ENCODE data around the gene LDHA. TPM values are rescaled to one million over a fixed set of nuclear protein-coding genes. Genes with fewer than 3 reads are reported as not detected.

Gene LDHA
- total and polyA plus RNA-seq, 2 of the 13 experiments (the other 11 are each of a cell fraction or from before 2014, with no cell fraction given), result 805 to 1,547 TPM

DNA sequence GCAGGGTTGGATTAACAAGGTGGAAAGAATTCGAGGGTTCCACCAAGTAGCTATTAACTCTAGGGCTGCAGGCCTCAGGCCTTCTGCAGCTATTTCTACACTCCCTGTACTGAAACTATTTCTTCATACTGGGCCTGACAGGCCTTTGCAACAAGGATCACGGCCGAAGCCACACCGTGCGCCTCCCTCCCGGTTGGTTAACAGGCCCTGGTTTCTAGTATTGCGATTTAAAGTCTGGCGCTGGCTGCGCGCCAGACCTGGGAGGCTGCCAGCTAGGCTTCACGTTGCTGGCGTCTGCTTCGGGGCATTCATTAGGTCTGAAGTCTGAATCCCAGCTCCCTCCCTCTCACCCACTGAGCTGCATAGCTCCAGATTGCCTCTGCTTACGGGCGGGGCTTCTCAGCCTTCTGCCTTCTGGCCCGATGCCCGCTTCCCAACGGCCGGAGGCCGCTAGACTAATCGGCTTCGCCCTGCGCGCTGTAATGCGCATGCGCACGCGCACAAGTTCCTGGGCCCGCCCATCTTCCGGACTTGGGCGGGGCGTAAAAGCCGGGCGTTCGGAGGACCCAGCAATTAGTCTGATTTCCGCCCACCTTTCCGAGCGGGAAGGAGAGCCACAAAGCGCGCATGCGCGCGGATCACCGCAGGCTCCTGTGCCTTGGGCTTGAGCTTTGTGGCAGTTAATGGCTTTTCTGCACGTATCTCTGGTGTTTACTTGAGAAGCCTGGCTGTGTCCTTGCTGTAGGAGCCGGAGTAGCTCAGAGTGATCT lies 1.6 kb downstream of the LDHA start (continued):
- TF ChIP-seq, protein P1, sequence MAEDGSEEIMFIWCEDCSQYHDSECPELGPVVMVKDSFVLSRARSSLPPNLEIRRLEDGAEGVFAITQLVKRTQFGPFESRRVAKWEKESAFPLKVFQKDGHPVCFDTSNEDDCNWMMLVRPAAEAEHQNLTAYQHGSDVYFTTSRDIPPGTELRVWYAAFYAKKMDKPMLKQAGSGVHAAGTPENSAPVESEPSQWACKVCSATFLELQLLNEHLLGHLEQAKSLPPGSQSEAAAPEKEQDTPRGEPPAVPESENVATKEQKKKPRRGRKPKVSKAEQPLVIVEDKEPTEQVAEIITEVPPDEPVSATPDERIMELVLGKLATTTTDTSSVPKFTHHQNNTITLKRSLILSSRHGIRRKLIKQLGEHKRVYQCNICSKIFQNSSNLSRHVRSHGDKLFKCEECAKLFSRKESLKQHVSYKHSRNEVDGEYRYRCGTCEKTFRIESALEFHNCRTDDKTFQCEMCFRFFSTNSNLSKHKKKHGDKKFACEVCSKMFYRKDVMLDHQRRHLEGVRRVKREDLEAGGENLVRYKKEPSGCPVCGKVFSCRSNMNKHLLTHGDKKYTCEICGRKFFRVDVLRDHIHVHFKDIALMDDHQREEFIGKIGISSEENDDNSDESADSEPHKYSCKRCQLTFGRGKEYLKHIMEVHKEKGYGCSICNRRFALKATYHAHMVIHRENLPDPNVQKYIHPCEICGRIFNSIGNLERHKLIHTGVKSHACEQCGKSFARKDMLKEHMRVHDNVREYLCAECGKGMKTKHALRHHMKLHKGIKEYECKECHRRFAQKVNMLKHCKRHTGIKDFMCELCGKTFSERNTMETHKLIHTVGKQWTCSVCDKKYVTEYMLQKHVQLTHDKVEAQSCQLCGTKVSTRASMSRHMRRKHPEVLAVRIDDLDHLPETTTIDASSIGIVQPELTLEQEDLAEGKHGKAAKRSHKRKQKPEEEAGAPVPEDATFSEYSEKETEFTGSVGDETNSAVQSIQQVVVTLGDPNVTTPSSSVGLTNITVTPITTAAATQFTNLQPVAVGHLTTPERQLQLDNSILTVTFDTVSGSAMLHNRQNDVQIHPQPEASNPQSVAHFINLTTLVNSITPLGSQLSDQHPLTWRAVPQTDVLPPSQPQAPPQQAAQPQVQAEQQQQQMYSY (CRISPR knock-in tag; IDR thresholded peaks at IDR 0.05), result peak; percentile 56; the same call in 1 of the 2 replicates
- TF ChIP-seq ZZZ3 (CRISPR knock-in tag; IDR thresholded peaks at IDR 0.05; ENCODE audit: borderline replicate concordance) (0 out of 2 replicates have a peak, but pooled peaks have one; percentile 48), JDP2 (CRISPR knock-in tag; IDR thresholded peaks at IDR 0.05; ENCODE audit: borderline replicate concordance) (no peak), CEBPG (CRISPR knock-in tag; IDR thresholded peaks at IDR 0.05) (peak; percentile 6; the same call in 1 of the 2 replicates), ZNF570 (CRISPR knock-in tag; IDR thresholded peaks at IDR 0.05; ENCODE audit: borderline replicate concordance) (0 out of 2 replicates have a peak, but pooled peaks have one; percentile 25), RBFOX2 (IDR thresholded peaks at IDR 0.05; ENCODE audit: low read depth, low read length) (peak; percentile 97), ZKSCAN1 (IDR thresholded peaks at IDR 0.05; ENCODE audit: low read length) (no peak), ZNF546 (CRISPR knock-in tag; conservative IDR thresholded peaks at IDR 0.05) (no peak), TOPORS (CRISPR knock-in tag; IDR thresholded peaks at IDR 0.05) (peak; percentile 72), AGO2 (optimal IDR thresholded peaks at IDR 0.05; ENCODE audit: low read depth, low read length) (peak; percentile 95), ZNF780A (CRISPR knock-in tag; IDR thresholded peaks at IDR 0.05) (no peak; the same call in 1 of the 2 replicates), NR2C2 (CRISPR knock-in tag; IDR thresholded peaks at IDR 0.05; ENCODE audit: borderline replicate concordance) (peak; percentile 61; the same call in 1 of the 2 replicates), ZFY (CRISPR knock-in tag; IDR thresholded peaks at IDR 0.05) (peak; percentile 79), ZNF180 (CRISPR knock-in tag; IDR thresholded peaks at IDR 0.05; ENCODE audit: borderline replicate concordance, low read depth) (no peak), ZNF776 (CRISPR knock-in tag; IDR thresholded peaks at IDR 0.05) (peak; percentile 45; the same call in 1 of the 2 replicates), ZNF160 (CRISPR knock-in tag; IDR thresholded peaks at IDR 0.05) (peak; percentile 86; the same call in 1 of the 2 replicates), ZNF703 (CRISPR knock-in tag; IDR thresholded peaks at IDR 0.05; ENCODE audit: borderline replicate concordance) (0 out of 2 replicates have a peak, but pooled peaks have one; percentile 39), MLLT10 (CRISPR knock-in tag; IDR thresholded peaks at IDR 0.05) (0 out of 2 replicates have a peak, but pooled peaks have one; percentile 73), ZNF737 (CRISPR knock-in tag; IDR thresholded peaks at IDR 0.05; ENCODE audit: borderline replicate concordance) (no peak), MEF2D (CRISPR knock-in tag; IDR thresholded peaks at IDR 0.05) (0 out of 2 replicates have a peak, but pooled peaks have one; percentile 13), NONO (IDR thresholded peaks at IDR 0.05) (no peak), NONO (CRISPR knock-in tag; conservative IDR thresholded peaks at IDR 0.05) (peak; percentile 58; the same call in 1 of the 2 replicates)
- TF ChIP-seq, protein P2, sequence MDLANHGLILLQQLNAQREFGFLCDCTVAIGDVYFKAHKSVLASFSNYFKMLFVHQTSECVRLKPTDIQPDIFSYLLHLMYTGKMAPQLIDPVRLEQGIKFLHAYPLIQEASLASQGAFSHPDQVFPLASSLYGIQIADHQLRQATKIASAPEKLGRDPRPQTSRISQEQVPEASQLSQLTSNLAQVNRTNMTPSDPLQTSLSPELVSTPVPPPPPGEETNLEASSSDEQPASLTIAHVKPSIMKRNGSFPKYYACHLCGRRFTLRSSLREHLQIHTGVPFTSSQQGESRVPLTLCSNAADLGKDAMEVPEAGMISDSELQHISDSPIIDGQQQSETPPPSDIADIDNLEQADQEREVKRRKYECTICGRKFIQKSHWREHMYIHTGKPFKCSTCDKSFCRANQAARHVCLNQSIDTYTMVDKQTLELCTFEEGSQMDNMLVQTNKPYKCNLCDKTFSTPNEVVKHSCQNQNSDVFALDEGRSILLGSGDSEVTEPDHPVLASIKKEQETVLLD (CRISPR knock-in tag; IDR thresholded peaks at IDR 0.05; ENCODE audit: low read depth), result no peak
- TF ChIP-seq, protein P3, sequence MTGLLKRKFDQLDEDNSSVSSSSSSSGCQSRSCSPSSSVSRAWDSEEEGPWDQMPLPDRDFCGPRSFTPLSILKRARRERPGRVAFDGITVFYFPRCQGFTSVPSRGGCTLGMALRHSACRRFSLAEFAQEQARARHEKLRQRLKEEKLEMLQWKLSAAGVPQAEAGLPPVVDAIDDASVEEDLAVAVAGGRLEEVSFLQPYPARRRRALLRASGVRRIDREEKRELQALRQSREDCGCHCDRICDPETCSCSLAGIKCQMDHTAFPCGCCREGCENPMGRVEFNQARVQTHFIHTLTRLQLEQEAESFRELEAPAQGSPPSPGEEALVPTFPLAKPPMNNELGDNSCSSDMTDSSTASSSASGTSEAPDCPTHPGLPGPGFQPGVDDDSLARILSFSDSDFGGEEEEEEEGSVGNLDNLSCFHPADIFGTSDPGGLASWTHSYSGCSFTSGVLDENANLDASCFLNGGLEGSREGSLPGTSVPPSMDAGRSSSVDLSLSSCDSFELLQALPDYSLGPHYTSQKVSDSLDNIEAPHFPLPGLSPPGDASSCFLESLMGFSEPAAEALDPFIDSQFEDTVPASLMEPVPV (CRISPR knock-in tag; IDR thresholded peaks at IDR 0.05), result 0 out of 2 replicates have a peak, but pooled peaks have one; percentile 69
